Measurements from ENCODE around the gene SPCS3. TPM values are rescaled to one million over a fixed set of nuclear protein-coding genes. Genes with fewer than 3 reads are reported as not detected.

The SPCS3 gene
- total RNA-seq, 1 donor: 154 TPM

DNA sequence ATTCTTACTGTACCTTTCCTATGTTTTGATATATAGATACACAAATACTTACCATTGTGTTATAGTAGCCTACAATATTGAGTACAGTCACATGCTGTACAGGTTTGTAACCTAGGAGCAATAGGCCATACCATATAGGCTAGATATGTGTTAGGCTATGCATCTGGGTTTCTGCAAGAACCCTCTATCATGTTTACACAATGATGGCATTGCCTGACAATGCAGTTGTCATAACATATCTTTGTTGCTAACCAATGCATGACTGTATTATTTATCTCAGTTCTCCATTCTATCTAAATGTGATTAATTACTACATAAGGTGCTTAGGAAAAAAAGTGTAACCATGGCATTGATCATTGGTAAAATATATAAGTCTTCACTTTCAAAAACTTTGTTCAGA, 10.0 kb upstream of the SPCS3 start:
- TF ChIP-seq, protein P1, sequence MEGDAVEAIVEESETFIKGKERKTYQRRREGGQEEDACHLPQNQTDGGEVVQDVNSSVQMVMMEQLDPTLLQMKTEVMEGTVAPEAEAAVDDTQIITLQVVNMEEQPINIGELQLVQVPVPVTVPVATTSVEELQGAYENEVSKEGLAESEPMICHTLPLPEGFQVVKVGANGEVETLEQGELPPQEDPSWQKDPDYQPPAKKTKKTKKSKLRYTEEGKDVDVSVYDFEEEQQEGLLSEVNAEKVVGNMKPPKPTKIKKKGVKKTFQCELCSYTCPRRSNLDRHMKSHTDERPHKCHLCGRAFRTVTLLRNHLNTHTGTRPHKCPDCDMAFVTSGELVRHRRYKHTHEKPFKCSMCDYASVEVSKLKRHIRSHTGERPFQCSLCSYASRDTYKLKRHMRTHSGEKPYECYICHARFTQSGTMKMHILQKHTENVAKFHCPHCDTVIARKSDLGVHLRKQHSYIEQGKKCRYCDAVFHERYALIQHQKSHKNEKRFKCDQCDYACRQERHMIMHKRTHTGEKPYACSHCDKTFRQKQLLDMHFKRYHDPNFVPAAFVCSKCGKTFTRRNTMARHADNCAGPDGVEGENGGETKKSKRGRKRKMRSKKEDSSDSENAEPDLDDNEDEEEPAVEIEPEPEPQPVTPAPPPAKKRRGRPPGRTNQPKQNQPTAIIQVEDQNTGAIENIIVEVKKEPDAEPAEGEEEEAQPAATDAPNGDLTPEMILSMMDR (IDR thresholded peaks at IDR 0.05; ENCODE audit: insufficient read depth, low read depth, low read length): no peak
- no peak for DNase-seq (ENCODE audit: low read depth)
- no peak overlapping the region for H3K4me3 ChIP-seq (ENCODE audit: low read depth, low read length)

DNA sequence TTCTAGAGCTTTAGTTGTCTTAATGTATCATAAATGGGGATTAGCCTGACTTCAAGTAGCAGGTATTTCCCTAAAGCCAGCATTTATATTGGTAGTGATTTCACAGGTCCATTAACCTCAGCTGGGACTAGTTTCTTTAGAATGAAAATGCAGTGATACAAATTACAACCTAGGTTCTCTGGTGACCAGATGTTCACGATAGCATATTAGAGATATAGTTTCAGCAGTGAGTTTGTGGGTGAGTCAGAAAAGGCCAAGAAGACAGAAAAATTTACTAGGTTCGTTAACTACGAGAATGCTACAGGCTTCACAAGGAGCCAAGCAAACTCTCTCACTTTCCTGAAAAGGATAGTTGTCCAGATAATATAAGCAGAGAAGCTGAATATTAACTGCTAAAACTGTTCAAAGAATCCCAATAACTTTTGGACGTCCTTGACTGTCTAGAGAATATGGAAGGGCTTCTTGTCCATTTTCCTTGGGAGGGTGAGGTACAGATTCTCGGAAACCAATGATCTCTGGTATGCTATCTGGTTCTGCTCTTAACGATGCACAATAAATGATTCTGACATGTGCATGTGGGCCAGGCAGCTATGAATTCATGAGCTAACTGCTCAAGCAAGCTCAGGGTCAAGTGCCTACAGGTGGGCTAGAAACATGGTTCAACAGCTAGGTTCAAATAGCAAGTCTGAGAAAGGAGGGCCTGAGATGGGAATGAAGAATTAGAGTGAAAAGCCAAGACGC, 6.0 kb upstream of the SPCS3 start:
- H3K4me3 ChIP-seq (ENCODE audit: low read depth, low read length): no peak overlapping the region
- TF ChIP-seq, protein P1 (IDR thresholded peaks at IDR 0.05; ENCODE audit: insufficient read depth, low read depth, low read length): no peak
- no peak for DNase-seq (ENCODE audit: low read depth)

DNA sequence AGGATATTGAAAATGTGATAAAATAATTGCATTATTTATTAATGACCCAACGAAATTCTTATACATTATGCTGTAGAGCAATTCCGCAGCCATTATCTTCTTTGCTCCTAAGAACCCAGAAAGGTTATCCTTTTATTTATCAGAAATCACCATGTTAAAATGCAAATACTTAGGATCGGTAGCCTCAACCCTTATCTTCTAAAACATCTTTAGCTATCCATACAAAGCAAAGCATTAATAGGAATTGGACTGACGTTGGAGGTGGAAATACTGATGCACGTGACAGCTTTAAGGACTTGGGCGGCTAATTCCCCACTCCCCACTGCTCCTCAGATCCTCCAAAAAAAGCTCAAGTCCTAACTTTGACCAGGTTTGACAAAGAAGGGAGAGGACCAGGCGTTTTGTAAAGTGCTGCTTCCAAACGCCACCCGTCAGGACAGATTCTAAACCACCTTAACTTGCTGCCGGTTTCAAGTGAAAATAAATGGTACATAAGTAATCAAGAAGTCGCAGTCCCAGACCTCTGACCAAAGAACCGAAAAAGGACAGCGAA, 539 bp upstream of the SPCS3 start:
- peak overlapping the region; percentile 70 for H3K4me3 ChIP-seq (ENCODE audit: low read depth, low read length)
- TF ChIP-seq, protein P1 (IDR thresholded peaks at IDR 0.05; ENCODE audit: insufficient read depth, low read depth, low read length): no peak
- no peak for DNase-seq (ENCODE audit: low read depth)

DNA sequence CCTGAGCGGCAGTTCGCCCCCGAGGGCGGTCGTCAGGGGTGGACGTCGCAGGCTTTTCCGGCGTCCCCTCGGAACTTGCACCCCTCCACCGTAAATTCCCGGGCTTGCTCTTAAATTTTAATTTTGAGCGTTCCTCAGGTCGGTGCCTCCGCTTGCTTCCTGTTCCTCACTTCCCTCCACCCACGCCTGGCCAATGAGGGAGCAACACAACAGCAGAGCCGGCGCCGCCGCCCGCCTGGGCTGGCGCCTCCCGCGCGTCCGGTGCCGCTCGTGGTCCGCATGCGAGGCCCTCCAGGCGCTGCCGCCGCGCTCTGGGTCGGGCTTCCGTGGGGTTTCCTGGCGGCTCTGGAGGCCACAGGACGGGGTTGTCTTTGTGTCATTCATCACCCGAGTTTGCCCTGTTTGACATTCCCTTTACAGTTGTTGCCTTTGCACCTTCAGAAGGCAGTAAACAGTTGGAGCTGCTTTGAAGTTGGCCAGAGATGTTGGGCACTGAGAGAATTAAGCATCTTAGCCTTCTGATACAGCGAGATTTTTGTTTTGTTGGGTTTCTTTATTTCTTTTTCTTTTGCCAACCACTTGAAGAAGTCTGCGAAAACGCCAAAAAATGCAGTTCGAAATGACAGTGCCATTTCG, 692 bp downstream of the SPCS3 start:
- DNase-seq (ENCODE audit: low read depth): peak; percentile 85
- TF ChIP-seq, protein P1 (IDR thresholded peaks at IDR 0.05; ENCODE audit: insufficient read depth, low read depth, low read length): no peak
- peak overlapping the region; percentile 70 for H3K4me3 ChIP-seq (ENCODE audit: low read depth, low read length)

DNA sequence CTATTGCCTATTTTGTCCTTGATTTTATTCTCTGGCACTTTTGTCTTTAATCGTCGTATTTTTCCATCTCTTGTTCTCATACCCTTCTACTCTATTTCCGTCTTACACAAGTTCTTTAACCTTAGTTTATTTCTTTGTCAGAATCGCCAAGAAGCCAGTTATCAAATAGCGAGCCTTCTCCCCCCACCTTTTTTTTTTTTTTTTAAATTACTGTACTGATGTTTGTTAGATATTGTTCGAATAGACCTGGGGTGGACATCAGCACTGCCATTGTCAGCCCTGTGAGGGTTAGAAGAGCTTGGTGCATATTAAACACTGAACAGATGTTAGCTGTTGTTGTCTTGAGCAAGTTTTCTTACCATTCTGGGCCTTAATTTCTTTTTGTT, 1.2 kb downstream of the SPCS3 start:
- peak; percentile 24 for DNase-seq (ENCODE audit: low read depth)
- TF ChIP-seq, protein P1 (IDR thresholded peaks at IDR 0.05; ENCODE audit: insufficient read depth, low read depth, low read length): no peak
- peak overlapping the region; percentile 70 for H3K4me3 ChIP-seq (ENCODE audit: low read depth, low read length)

DNA sequence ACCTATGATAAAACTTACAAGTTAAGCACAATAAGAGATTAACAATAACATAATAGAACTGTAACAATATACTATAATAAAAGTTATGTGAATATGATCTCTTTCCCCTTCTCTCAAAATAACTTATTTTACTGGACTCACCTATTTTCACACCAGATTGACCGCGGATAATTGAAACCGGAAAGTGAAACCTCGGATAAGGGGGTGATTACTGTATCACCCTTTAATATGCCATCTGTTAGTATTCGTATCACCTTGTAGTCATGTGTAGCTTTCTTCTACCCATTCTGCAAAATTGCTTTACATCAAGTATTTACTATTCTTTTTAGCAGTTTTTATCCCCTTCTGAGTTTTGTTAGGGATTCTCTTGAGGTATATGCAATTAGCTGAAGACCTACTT, 1.8 kb downstream of the SPCS3 start:
- TF ChIP-seq, protein P1 (IDR thresholded peaks at IDR 0.05; ENCODE audit: insufficient read depth, low read depth, low read length): no peak
- no peak for DNase-seq (ENCODE audit: low read depth)
- H3K4me3 ChIP-seq (ENCODE audit: low read depth, low read length): peak overlapping the region; percentile 70
